Stimulated activated CD8-positive, alpha-beta memory T cell treated with anti-CD3 and anti-CD28 coated beads, Interleukin-12 subunit alpha, Interleukin-12 subunit beta, amount 100 ng/mL, for 1 hour (primary cell): ENCODE data around the gene AUTS2.

Source experiments
- DNase-seq: peaks from one replicate; pipeline ENCODE4 v3.0.0-alpha.2; 2020; ENCODE audit warnings: low read depth

Gene AUTS2

GRCh38 chr7:70470746-70471145, 872.5 kb downstream of the AUTS2 start:
- DNase-seq: no peak

- DNase-seq: no peak
Measured at GRCh38 chr7:70472601-70473237, 874.4 kb downstream of the AUTS2 start.

- no peak for DNase-seq
Measured at GRCh38 chr7:70474639-70475234, 876.5 kb downstream of the AUTS2 start.

GRCh38 chr7:70477036-70478010, 879.0 kb downstream of the AUTS2 start:
- no peak for DNase-seq

GRCh38 chr7:70479153-70480021, 881.1 kb downstream of the AUTS2 start:
- no peak for DNase-seq

- DNase-seq: no peak
Measured at GRCh38 chr7:70480927-70481569, 882.8 kb downstream of the AUTS2 start.

- DNase-seq: no peak
Measured at GRCh38 chr7:70481570-70482123, 883.4 kb downstream of the AUTS2 start.

GRCh38 chr7:70484255-70484654, 886.0 kb downstream of the AUTS2 start:
- DNase-seq: no peak

- DNase-seq: no peak
Measured at GRCh38 chr7:70486977-70487376, 888.7 kb downstream of the AUTS2 start.

- no peak for DNase-seq
Measured at GRCh38 chr7:70487428-70487827, 889.2 kb downstream of the AUTS2 start.

GRCh38 chr7:70487886-70488285, 889.6 kb downstream of the AUTS2 start:
- no peak for DNase-seq

- no peak for DNase-seq
Measured at GRCh38 chr7:70489813-70490212, 891.5 kb downstream of the AUTS2 start.

GRCh38 chr7:70492625-70493024, 894.4 kb downstream of the AUTS2 start:
- no peak for DNase-seq

GRCh38 chr7:70494225-70495032, 896.2 kb downstream of the AUTS2 start:
- no peak for DNase-seq

- DNase-seq: no peak
Measured at GRCh38 chr7:70495033-70495376, 896.7 kb downstream of the AUTS2 start.

- no peak for DNase-seq
Measured at GRCh38 chr7:70497793-70498192, 899.5 kb downstream of the AUTS2 start.

- DNase-seq: no peak
Measured at GRCh38 chr7:70498232-70498992, 900.1 kb downstream of the AUTS2 start.

- DNase-seq: no peak
Measured at GRCh38 chr7:70500261-70500660, 902.0 kb downstream of the AUTS2 start.

- DNase-seq: no peak
Measured at GRCh38 chr7:70502117-70502863, 904.0 kb downstream of the AUTS2 start.
